Fibroblast of skin of back (primary cell): ENCODE measurements around the gene OR4X2. TPM values are rescaled to one million over a fixed set of nuclear protein-coding genes. Genes with fewer than 3 reads are reported as not detected.
"Not testable (repeated sequence)": the region's sequence is repeated elsewhere in the genome, so short reads cannot be mapped to it uniquely, and the experiment has no call there.

Experiments used
- DNase-seq: peaks from one replicate; pipeline ENCODE4 v3.0.0-alpha.2; 2013
- polyA plus RNA-seq, 2 experiments: library from polyadenylated mRNA; unstranded; fragments of 120-200 nt; gene quantifications; one replicate each; pipeline ENCODE4 v1.2.1, GENCODE V29; 2013; ENCODE audit not compliant: insufficient read length in 2 of 2

OR4X2 gene, protein sequence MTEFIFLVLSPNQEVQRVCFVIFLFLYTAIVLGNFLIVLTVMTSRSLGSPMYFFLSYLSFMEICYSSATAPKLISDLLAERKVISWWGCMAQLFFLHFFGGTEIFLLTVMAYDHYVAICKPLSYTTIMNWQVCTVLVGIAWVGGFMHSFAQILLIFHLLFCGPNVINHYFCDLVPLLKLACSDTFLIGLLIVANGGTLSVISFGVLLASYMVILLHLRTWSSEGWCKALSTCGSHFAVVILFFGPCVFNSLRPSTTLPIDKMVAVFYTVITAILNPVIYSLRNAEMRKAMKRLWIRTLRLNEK
- polyA plus RNA-seq (2013, experiment 1 of 2; ENCODE audit: insufficient read length), result not detected
- not detected for polyA plus RNA-seq (2013, experiment 2 of 2; ENCODE audit: insufficient read length)

- DNase-seq, result no peak
Observed at GRCh38 chr11:48244804-48245203, at the start of gene OR4X2. Gene OR4X2, plus strand, starts transcription at chr11:48245104. Its CDS starts 0 bp downstream, at chr11:48245104.

GRCh38 chr11:48207881-48208280 is 37.0 kb upstream of the OR4X2 start:
- no peak for DNase-seq

DNA sequence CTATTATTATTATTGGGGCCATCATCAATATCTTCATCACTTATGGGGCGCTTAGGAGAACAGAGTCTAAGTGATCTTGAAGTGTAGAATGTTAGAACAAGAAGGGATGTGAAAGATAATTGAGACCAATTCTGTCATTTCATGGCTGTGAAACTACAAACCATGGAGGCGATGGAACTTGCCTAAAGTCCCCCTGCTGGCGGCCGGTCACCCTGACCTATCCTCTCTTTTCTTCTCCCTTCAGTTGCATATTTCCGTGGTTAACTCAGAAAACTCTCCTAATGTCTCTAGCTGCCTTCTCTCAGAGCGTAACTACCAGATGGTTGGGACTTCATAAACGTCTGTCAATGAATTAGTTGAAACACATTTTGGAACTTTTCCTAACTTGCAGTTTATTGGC is 34.9 kb upstream of the OR4X2 start:
- DNase-seq, result peak; percentile 8

GRCh38 chr11:48216510-48216909 is 28.4 kb upstream of the OR4X2 start, which contains the start of gene OR4B1:
Gene OR4B1, plus strand, starts transcription at chr11:48216810. Its CDS starts 0 bp downstream, at chr11:48216810.
- no peak for DNase-seq

GRCh38 chr11:48228761-48229160 is 16.1 kb upstream of the OR4X2 start:
- DNase-seq, result no peak

DNA sequence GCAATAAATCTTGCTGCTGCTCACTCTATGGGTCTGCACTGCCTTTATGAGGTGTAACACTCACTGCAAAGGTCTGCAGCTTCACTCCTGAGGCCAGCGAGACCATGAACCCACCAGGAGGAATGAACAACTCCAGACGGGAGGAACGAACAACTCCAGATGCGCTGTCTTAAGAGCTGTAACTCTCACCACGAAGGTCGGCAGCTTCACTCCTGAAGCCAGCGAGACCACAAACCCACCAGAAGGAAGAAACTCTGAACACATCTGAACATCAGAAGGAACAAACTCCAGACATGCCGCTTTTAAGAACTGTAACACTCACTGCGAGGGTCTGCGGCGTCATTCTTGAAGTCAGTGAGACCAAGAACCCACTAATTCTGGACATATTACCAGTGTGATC is 14.8 kb upstream of the OR4X2 start:
- DNase-seq, result not testable (repeated sequence)

GRCh38 chr11:48237727-48238126 is 7.2 kb upstream of the OR4X2 start:
- DNase-seq, result no peak

- no peak for DNase-seq
Observed at GRCh38 chr11:48242501-48242900, 2.4 kb upstream of the OR4X2 start.

DNA sequence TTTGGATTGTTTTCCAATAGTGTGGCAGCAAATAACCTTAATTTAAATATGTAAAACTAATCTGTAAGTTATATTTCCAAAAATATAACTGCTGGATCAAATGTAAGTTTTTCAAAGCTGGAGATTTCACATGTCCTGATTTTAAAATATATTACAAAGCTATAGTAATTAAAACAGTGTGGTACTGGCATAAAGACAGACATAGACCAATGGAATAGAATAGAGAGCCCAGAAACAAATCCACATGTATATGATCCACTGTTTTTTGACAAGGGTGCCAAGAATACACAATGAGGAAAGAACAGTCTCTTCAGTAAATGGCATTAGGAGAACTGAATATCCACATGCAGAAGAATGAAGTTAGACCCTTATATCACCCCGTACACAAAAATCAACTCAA is 4.0 kb downstream of the OR4X2 start:
- DNase-seq, result no peak

GRCh38 chr11:48261600-48261999 is 16.7 kb downstream of the OR4X2 start:
- no peak for DNase-seq

DNA sequence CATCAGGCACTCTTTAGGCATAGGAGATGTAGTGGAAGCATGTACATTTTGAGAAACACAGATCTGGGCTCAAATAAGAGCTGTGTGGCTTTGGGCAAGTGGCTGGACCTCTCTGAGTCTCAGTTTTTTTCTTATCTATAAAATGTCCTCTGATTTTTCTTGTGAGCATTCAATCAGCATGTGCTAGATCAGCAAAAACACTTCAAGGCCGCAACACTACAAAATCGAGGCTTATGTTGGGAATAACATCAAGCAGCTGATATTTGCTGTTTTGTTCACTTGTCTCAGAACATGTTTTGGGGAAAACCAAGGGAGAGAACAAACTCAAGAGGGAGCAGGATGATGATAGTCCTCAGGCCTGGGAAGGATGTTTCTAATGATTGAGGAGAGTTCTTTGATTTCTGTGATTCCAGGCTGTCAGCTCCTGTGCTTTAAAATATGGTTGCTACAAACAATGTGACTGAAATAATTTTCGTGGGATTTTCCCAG is 18.6 kb downstream of the OR4X2 start, which contains the start of gene OR4X1:
Gene OR4X1, plus strand, starts transcription at position 439 of the 489 bp plus-strand sequence. Its CDS starts 0 bp downstream, at position 439.
- DNase-seq, result no peak

- no peak for DNase-seq
Observed at GRCh38 chr11:48270621-48271020, 25.7 kb downstream of the OR4X2 start.

DNA sequence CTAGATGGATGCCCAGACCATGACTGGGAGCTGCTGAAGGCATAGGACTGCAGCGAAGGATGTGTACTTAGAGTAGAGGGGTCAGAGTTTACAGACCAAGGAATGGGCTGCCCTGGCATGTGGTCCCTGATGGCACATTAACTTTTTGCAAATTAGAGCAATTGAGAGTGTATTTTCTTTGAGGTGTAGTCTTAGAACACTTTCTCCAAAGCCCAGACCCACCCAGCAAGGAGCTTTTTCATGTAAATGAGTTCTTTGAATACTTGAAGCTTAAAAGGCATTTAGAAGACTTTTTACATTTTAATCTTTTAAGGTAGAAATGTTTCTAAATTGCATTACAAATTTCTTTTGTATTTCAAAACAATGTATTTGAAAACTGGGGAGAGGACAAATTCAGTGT is 27.7 kb downstream of the OR4X2 start:
- no peak for DNase-seq
